Measurements from ENCODE around the gene KIF18A. TPM values are rescaled to one million over a fixed set of nuclear protein-coding genes. Genes with fewer than 3 reads are reported as not detected.
"Not testable (repeated sequence)": the region's sequence is repeated elsewhere in the genome, so short reads cannot be mapped to it uniquely, and the experiment has no call there.

KIF18A gene
- total RNA-seq, 1 donor from 2014 or later: 2.6 TPM

- TF ChIP-seq CTCF (IDR thresholded peaks at IDR 0.05; ENCODE audit: partially characterized antibody, unreplicated experiment): no peak
- Mint-ChIP-seq H3K4me1 (ENCODE audit: low read depth, unreplicated experiment) (no peaks in the 10 kb centered on the region), H3K27ac (ENCODE audit: unreplicated experiment) (no peak overlapping the region), H3K4me3 (ENCODE audit: unreplicated experiment) (no peak overlapping the region), H3K9me3 (ENCODE audit: unreplicated experiment) (peaks cover 14% of the 10 kb centered on the region), H3K27me3 (ENCODE audit: unreplicated experiment) (no peaks in the 10 kb centered on the region), H3K36me3 (ENCODE audit: unreplicated experiment) (peaks cover 49% of the 10 kb centered on the region)
- DNase-seq: no peak
Measured at GRCh38 chr11:28137366-28137765, 29.4 kb upstream of the KIF18A start.

GRCh38 chr11:28136157-28136556 lies 28.2 kb upstream of the KIF18A start:
- H3K27ac Mint-ChIP-seq (ENCODE audit: unreplicated experiment); H3K27me3 Mint-ChIP-seq (ENCODE audit: unreplicated experiment); H3K4me3 Mint-ChIP-seq (ENCODE audit: unreplicated experiment); H3K4me1 Mint-ChIP-seq (ENCODE audit: low read depth, unreplicated experiment); DNase-seq: not testable (repeated sequence)
- Mint-ChIP-seq H3K36me3 (ENCODE audit: unreplicated experiment) (peaks cover 47% of the 10 kb centered on the region), H3K9me3 (ENCODE audit: unreplicated experiment) (peaks cover 13% of the 10 kb centered on the region)

GRCh38 chr11:28133146-28133545 lies 25.2 kb upstream of the KIF18A start:
- no peak for TF ChIP-seq CTCF (IDR thresholded peaks at IDR 0.05; ENCODE audit: partially characterized antibody, unreplicated experiment)
- Mint-ChIP-seq H3K9me3 (ENCODE audit: unreplicated experiment) (peaks cover 2% of the 10 kb centered on the region), H3K4me3 (ENCODE audit: unreplicated experiment) (no peak overlapping the region), H3K4me1 (ENCODE audit: low read depth, unreplicated experiment) (no peaks in the 10 kb centered on the region), H3K27ac (ENCODE audit: unreplicated experiment) (no peak overlapping the region), H3K27me3 (ENCODE audit: unreplicated experiment) (no peaks in the 10 kb centered on the region), H3K36me3 (ENCODE audit: unreplicated experiment) (peaks cover 20% of the 10 kb centered on the region)
- no peak for DNase-seq

- Mint-ChIP-seq H3K27ac (ENCODE audit: unreplicated experiment) (no peak overlapping the region), H3K9me3 (ENCODE audit: unreplicated experiment) (peaks cover 2% of the 10 kb centered on the region), H3K4me3 (ENCODE audit: unreplicated experiment) (no peak overlapping the region), H3K4me1 (ENCODE audit: low read depth, unreplicated experiment) (no peaks in the 10 kb centered on the region), H3K27me3 (ENCODE audit: unreplicated experiment) (no peaks in the 10 kb centered on the region), H3K36me3 (ENCODE audit: unreplicated experiment) (peaks cover 16% of the 10 kb centered on the region)
- DNase-seq: no peak
- TF ChIP-seq CTCF (IDR thresholded peaks at IDR 0.05; ENCODE audit: partially characterized antibody, unreplicated experiment): no peak
Measured at GRCh38 chr11:28132548-28132947, 24.6 kb upstream of the KIF18A start.

- DNase-seq: no peak
- Mint-ChIP-seq H3K4me3 (ENCODE audit: unreplicated experiment) (no peak overlapping the region), H3K9me3 (ENCODE audit: unreplicated experiment) (no peaks in the 10 kb centered on the region), H3K27me3 (ENCODE audit: unreplicated experiment) (no peaks in the 10 kb centered on the region), H3K36me3 (ENCODE audit: unreplicated experiment) (no peaks in the 10 kb centered on the region), H3K27ac (ENCODE audit: unreplicated experiment) (no peak overlapping the region), H3K4me1 (ENCODE audit: low read depth, unreplicated experiment) (peaks cover 5% of the 10 kb centered on the region)
- TF ChIP-seq CTCF (IDR thresholded peaks at IDR 0.05; ENCODE audit: partially characterized antibody, unreplicated experiment): no peak
Measured at GRCh38 chr11:28123151-28123581, 15.2 kb upstream of the KIF18A start.

- Mint-ChIP-seq H3K4me1 (ENCODE audit: low read depth, unreplicated experiment) (peaks cover 3% of the 10 kb centered on the region), H3K27me3 (ENCODE audit: unreplicated experiment) (no peaks in the 10 kb centered on the region), H3K27ac (ENCODE audit: unreplicated experiment) (no peak overlapping the region), H3K9me3 (ENCODE audit: unreplicated experiment) (no peaks in the 10 kb centered on the region), H3K36me3 (ENCODE audit: unreplicated experiment) (no peaks in the 10 kb centered on the region), H3K4me3 (ENCODE audit: unreplicated experiment) (no peak overlapping the region)
- TF ChIP-seq CTCF (IDR thresholded peaks at IDR 0.05; ENCODE audit: partially characterized antibody, unreplicated experiment): no peak
- DNase-seq: no peak
Measured at GRCh38 chr11:28117712-28118111, 9.8 kb upstream of the KIF18A start.

Data from glutamatergic neuron (in vitro differentiated cells).